HEK293T (cell line): ENCODE measurements around the gene SMIM24.
A peak's percentile ranks its signal among the peaks of the same experiment; 100 is the strongest.

Source experiments
- CTCF ChIA-PET: fragments of 350-600 bp; formaldehyde crosslinking; extraction: SDS; loops from one replicate; lab custom pipeline; 2021; ENCODE audit warnings: antibody characterized with exemption, inconsistent platforms; lab: Yijun Ruan, JAX
- POLR2A ChIA-PET: fragments of 350-600 bp; formaldehyde crosslinking; extraction: SDS; loops from one replicate; lab custom pipeline; 2020; ENCODE audit warnings: antibody characterized with exemption, inconsistent platforms; lab: Yijun Ruan, JAX
- DNase-seq: peaks from one replicate; pipeline ENCODE4 v3.0.0; 2012; ENCODE audit warnings: mixed read lengths; ENCODE audit errors: extremely low spot score
- ARNT ChIP-seq: fragments of 450-650 bp; IDR thresholded peaks from 2 replicates; pipeline ENCODE4 v1.6.1; 2017; ENCODE audit warnings: mild to moderate bottlenecking
- BHLHE40 ChIP-seq: fragments of 450-650 bp; IDR thresholded peaks from 2 replicates; pipeline ENCODE4 v1.6.1; 2016; ENCODE audit warnings: mild to moderate bottlenecking, moderate library complexity, borderline replicate concordance
- CTBP1 ChIP-seq: fragments of 450-650 bp; IDR thresholded peaks from 2 replicates; pipeline ENCODE4 v1.6.1; 2016; ENCODE audit warnings: borderline replicate concordance
- ELF4 ChIP-seq: fragments of 450-650 bp; IDR thresholded peaks from 2 replicates; pipeline ENCODE4 v1.6.1; 2017; ENCODE audit warnings: antibody characterized with exemption
- FOXA1 ChIP-seq: fragments of 450-650 bp; IDR thresholded peaks from 2 replicates; pipeline ENCODE4 v1.6.1; 2016; ENCODE audit warnings: mild to moderate bottlenecking
- FOXK2 ChIP-seq: fragments of 450-650 bp; IDR thresholded peaks from 2 replicates; pipeline ENCODE4 v1.6.1; 2016; ENCODE audit warnings: mild to moderate bottlenecking
- FOXM1 ChIP-seq: fragments of 450-650 bp; IDR thresholded peaks from 2 replicates; pipeline ENCODE4 v1.6.1; 2017; ENCODE audit warnings: mild to moderate bottlenecking, borderline replicate concordance
- HDGF ChIP-seq: fragments of 450-650 bp; IDR thresholded peaks from 2 replicates; pipeline ENCODE4 v1.6.1; 2017; ENCODE audit warnings: antibody characterized with exemption, borderline replicate concordance
- L3MBTL2 ChIP-seq: fragments of 450-650 bp; conservative IDR thresholded peaks from 2 replicates; pipeline ENCODE4 v1.6.1; 2016; ENCODE audit warnings: mild to moderate bottlenecking
- LEF1 ChIP-seq: fragments of 450-650 bp; IDR thresholded peaks from 2 replicates; pipeline ENCODE4 v1.6.1; 2017; ENCODE audit warnings: mild to moderate bottlenecking, borderline replicate concordance
- NFRKB ChIP-seq: fragments of 450-650 bp; IDR thresholded peaks from 2 replicates; pipeline ENCODE4 v1.6.1; 2016; ENCODE audit warnings: mild to moderate bottlenecking, moderate library complexity
- PKNOX1 ChIP-seq: fragments of 450-650 bp; IDR thresholded peaks from 2 replicates; pipeline ENCODE4 v1.6.1; 2016
- SP1 ChIP-seq: fragments of 450-650 bp; IDR thresholded peaks from 2 replicates; pipeline ENCODE4 v1.6.1; 2017
- SUZ12 ChIP-seq: fragments of 450-650 bp; IDR thresholded peaks from 2 replicates; pipeline ENCODE4 v1.6.1; 2016; ENCODE audit warnings: mild to moderate bottlenecking
- TARDBP ChIP-seq: fragments of 450-650 bp; IDR thresholded peaks from 2 replicates; pipeline ENCODE4 v1.6.1; 2016
- ZNF384 ChIP-seq: fragments of 450-650 bp; IDR thresholded peaks from 2 replicates; pipeline ENCODE4 v1.6.1; 2016

SMIM24 gene

GRCh38 chr19:3506384-3507340, 26.3 kb upstream of the SMIM24 start:
- ChIA-PET POLR2A (no interaction called here), CTCF (no interaction called here)
- no peak for DNase-seq
- TF ChIP-seq FOXM1 (no peak), FOXK2 (no peak), PKNOX1 (no peak), FOXA1 (no peak), LEF1 (no peak), ZNF384 (no peak), TARDBP (no peak), SP1 (no peak), L3MBTL2 (no peak), HDGF (no peak), SUZ12 (no peak)

DNA sequence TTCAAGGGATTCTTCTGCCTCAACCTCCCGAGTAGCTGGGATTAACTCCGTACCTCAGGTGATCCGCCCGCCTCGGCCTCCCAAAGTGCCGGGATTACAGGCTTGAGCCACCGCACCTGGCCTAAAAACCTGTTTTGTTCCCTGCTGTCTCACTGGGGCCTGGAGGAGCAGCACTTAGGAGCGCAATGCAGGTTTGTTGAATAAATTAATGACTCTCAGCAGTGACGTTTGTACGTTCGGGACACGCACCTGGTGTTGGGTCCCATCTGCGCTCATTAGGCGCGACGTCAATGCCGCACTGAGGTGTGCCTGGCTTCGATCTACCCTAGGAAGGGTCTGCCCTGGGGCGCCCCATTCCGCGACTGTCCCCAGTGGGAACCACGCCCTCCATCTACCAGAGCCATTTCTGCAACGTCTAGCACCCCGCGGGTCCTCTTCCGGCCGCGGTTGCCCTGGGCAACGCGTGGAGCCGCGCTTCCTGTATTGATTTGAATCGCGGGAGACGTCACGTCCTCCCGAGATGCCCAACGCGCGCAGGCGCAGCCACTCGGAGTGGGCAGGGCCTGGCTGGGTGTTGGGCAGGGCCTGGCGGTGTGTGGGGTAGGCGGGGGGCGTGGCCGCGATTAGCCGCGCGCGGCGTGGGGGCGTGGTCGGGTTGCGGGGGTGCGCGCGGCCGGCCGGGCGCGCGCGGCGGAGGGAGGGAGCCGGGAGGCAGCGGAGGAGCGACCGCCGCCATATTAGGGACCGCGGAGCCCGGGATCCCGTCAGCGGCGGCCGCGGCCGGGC, 25.5 kb upstream of the SMIM24 start, which contains the start of gene FZR1:
Gene FZR1, plus strand, starts transcription at position 714 of the 786 bp plus-strand sequence. CDS start 16,679 bp downstream, outside the sequence.
- TF ChIP-seq FOXK2: no peak
- TF ChIP-seq ARNT: no peak
- TF ChIP-seq SP1: no peak
- TF ChIP-seq TARDBP: peak; percentile 94
- no peak for TF ChIP-seq CTBP1
- TF ChIP-seq ZNF384: no peak
- TF ChIP-seq NFRKB: no peak
- no peak for TF ChIP-seq FOXA1
- TF ChIP-seq L3MBTL2: peak; percentile 56; the same call in 1 of the 2 replicates
- peak; percentile 100 for TF ChIP-seq FOXM1
- TF ChIP-seq ELF4: peak; percentile 86
- no peak for TF ChIP-seq HDGF
- peak; percentile 99 for DNase-seq
- POLR2A ChIA-PET: no interaction called here
- CTCF ChIA-PET: no interaction called here

- TF ChIP-seq FOXM1: no peak
- TF ChIP-seq PKNOX1: no peak
- no peak for TF ChIP-seq NFRKB
- no peak for TF ChIP-seq CTBP1
- TF ChIP-seq SUZ12: no peak
- no peak for TF ChIP-seq BHLHE40
- no peak for TF ChIP-seq TARDBP
- no peak for TF ChIP-seq SP1
- TF ChIP-seq HDGF: no peak
- TF ChIP-seq FOXA1: no peak
- no peak for TF ChIP-seq ZNF384
- no peak for TF ChIP-seq L3MBTL2
- DNase-seq: no peak
- ChIA-PET POLR2A (no interaction called here), CTCF (no interaction called here)
These were observed 24.4 kb upstream of the SMIM24 start for GRCh38 chr19:3504735-3505134.

DNA sequence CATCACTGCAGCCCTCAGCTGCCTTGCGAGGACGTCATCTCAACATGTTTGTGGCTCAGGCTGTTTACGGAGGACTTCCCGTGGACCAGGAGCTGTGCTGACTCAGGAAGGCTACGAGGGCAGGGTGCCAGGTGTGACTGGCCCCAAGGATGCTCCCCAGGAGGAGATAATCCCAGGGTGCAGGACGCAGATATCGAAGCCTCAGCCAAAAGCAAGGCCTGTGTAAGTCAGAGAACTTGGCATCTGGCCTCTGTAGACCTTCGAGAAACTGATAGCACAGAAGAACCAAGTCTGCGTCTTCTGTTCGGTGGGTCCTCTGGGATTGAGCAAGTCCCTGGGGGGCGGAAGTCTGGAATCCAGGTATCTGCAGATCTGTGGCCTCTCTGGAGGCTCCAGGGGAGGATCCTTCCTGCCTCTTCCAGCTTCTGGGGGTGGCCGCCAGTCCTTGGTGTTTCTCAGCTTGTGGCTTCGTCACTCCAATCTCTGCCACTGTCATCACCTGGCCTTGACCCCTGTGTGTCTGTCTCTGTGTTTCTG, 22.8 kb upstream of the SMIM24 start:
- ChIA-PET CTCF (no interaction called here), POLR2A (no interaction called here)
- no peak for TF ChIP-seq ZNF384
- TF ChIP-seq PKNOX1: no peak
- TF ChIP-seq ARNT: no peak
- no peak for TF ChIP-seq BHLHE40
- no peak for TF ChIP-seq FOXM1
- TF ChIP-seq SUZ12: no peak
- no peak for TF ChIP-seq HDGF
- TF ChIP-seq NFRKB: no peak
- no peak for TF ChIP-seq SP1
- TF ChIP-seq L3MBTL2: no peak
- TF ChIP-seq FOXK2: no peak
- TF ChIP-seq TARDBP: no peak
- no peak for TF ChIP-seq LEF1
- no peak for TF ChIP-seq FOXA1
- no peak for TF ChIP-seq ELF4
- TF ChIP-seq CTBP1: no peak
- DNase-seq: no peak

- ChIA-PET CTCF (interaction anchor here (0.6 to 1.8 kb wide), 2 partner anchors 16 to 17 kb away, joined by 5 to 7 read pairs; no protein-coding TSS in a partner anchor), POLR2A (no interaction called here)
- DNase-seq: no peak
- TF ChIP-seq ELF4 (no peak), FOXM1 (no peak), ZNF384 (no peak)
These were observed 21.5 kb upstream of the SMIM24 start for GRCh38 chr19:3501780-3502179.
